HK-2 (cell line): ENCODE results near the gene SMARCAL1.

Experiments
- DNase-seq: peaks from one replicate; pipeline ENCODE4 v3.0.0-alpha.2; 2018; ENCODE audit not compliant: unreplicated experiment

SMARCAL1 gene

DNA sequence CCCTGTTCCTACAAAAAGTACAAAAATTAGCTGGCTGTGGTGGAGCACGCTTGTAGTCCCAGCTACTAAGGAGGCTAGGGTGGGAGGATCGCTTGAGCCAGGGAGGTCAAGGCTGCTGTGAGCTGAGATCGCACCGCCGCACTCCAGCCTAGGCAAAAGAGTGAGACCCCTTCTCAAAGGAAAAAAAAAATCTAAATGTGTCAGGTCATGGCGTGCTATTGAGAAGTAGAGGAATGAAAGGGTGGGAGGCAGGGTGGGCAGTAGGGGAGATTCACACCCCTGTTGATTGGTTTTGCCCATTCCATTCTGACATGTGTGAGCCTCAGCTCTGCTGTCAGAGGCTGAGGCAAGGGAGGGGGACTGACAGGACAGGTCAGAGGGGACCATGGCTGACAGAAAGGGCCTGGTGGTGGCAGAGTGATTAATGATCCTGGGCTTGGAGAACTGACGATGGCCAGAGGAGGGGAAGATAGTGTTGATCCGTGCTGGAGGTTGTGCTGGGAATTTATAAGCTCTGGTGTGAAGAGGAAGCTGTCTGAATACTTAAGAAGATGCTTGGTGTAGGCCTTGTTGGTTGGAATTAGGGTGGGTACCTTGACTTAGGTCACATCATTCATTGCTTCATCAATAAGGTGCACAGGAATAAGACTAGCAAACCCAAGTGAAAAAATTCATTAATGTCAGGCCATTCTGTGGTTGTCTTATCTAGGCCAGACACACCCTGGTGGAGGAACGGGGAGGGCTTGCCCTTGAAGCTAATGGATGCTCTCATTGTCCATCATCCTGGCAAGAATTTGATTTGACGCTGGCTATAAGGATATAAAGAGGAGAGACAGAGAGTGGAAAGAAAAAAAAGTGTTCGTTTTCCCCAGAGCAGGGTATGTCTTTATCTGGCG is 19.1 kb upstream of the SMARCAL1 start:
- DNase-seq = no peak

DNA sequence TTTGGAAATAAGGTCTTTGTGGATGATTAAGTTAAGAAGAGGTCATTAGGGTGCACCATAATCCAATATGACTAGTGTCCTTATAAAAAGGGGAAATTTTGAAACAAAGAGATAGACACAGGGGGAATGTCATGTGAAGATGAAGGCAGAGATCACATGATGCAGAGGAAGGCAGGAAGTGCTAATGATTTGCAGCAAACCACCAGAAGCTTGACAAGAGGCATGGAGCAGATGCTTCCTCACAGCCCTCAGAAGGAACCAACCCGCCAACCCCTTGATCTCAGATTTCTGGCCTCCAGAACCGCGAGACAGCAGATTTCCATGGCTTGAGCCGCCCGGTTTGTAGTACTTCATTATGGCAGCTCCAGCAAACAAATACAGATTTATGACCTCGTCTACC is 17.4 kb upstream of the SMARCAL1 start:
- DNase-seq = no peak

DNA sequence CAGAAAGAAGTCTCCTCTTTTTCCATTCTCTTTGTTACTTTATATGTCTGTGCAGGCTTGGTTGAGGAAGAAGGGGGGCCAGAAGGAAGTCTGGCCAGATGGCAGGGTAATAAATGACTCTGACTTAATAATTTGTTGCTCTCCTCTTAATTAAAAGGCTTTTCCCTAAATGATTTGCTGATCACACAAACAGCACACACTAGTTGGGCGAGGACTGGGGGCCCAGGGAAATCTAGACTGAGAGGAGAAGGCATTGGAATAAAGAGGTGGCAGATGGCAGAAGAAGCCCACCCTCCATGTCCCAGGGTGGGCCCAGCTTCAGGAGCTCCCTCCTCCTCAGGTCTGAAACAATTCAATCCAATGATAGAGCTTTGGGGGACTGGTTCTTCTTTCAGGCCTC is 12.7 kb upstream of the SMARCAL1 start:
- no peak for DNase-seq

DNA sequence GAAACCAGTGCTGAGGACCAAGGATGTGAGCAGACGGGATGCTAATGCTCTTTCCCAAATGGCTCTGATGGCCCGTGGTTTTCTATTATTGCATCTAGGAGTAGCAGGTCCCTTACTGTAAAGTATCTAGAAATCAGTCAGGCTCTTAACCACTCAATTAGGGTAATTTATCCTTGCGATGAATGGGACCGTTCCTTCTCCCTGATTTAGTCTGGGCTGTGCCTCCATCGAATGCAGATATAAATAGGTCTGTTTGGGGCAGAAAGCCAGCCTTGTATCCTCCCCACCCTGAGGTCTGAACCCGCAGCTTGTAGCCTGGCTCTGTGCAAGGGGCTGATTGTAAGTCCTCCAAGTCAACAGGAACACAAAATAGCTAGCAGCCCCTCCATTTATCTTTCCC is 9.5 kb upstream of the SMARCAL1 start:
- no peak for DNase-seq

DNA sequence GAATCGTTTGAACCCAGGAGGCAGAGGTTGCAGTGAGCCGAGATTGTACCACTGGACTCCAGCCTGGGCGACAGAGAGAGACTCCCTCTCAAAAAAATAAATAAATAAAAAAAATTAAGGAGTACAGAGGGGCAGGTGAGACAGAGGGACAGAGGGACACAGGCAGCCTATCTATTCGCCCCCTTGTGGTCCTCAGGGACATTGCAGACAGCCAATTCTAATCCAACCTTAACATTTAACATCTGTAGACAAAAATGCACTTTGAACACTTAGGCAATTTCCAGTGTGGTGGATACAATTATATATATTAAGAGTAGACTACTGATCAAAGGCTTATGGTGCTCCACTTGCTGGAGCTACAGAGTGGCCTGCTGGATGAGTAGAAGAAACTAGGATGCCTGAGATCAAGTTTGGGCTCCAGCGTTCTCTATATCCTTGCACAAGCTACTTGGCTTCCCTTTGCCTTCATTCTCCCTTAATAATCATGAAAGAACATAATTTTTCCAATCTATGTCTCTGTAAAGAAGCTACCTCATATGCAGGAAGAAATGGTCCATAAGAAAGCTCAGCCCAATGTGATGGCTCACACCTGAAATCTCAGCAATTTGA is 8.2 kb upstream of the SMARCAL1 start:
- DNase-seq = peak; percentile 30

DNA sequence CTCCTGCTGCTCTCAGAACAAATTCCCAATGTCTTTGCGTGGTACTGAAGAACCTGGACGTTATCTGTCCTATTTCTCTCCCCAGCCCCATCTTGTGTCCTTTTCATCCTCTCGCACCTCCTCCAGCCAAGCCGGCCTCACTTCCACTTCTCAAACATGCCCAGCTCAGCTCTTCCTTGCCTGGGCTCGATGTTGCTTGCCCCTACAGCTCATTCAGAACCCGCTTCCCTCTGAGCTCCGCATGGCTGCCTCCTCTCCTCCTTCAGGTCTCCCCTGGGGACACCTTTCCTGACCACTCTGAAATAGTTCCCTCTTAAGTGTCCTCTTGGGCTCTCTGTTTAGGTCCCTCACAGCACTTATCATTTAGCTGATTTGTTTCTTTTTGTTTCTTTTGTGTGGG is 6.7 kb upstream of the SMARCAL1 start:
- no peak for DNase-seq

DNA sequence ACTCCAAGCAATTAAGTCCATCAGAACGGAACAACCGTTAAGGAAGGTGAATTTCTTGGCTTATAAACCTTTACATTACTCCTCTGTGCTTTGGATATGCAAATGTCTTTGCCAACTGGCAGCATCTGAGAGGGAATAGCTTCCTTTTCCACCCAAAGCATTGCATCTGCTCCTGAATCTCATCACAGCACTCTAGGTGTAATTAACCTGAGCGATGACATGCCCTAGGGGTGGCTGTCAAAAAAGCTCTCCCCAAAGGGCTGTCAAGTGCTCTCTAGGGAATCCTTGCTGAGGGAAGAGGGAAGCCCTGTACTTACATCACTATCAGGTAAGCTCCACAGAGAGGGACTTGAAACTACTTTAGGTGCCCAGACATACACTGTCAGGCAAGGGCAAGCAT is 5.5 kb upstream of the SMARCAL1 start:
- no peak for DNase-seq

DNA sequence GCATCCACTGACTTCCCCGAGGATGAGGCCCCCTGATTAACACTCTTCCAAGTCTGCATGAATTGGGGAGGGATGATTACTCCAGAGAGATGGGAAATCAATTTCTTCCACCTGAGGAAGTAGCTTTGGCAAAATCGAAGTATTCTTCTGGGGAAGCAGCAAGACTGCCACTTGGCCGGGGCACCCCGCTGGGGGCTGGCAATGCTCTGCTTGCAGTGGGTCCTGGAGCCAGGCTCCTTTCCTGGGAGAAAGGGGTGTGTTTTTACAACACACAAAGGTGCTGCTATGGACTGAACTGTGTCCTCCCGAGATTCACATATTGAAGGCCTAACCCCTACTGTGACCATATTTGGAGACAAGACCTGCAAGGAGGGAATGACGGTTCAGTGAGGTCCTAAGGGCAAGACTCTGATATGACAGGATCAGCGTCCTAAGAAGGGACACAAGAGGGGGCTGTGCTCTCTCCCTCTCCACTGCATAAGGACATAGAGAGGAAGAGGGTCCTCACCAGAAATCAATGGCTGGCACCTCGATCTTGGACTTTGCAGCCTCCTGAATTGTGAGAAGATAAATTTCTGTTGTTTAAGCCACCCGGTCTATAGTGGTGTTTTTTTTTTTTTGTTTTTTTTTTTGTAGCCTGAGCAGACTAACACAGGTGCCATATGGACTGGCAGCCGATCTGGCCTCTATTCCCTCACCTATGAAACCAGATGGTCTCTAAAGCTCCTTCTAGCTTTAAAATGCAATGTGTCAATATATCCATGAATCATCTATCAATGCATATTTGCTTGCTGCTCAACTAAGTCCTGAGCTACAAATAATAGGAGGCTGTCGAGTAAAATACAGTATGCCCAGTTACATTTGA is 3.6 kb upstream of the SMARCAL1 start:
- no peak for DNase-seq

DNA sequence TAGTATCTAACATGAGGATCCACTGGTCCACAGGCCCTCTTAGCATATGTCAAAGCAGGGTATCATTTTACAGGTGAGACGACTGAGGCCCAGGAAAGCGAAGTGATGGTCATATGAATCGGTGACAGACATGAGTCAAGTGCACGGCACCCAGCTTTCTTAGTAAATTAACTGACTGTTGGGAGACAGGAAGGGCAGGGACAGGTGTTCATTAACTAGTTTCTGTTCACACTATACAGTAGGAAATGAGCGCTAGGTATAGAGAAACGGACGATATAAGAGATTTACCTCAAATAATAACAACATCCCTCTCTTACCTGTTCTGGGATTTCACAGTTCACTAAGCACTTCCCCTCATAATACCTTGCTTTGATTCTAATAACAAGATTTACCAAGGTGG is 1.7 kb upstream of the SMARCAL1 start:
- no peak for DNase-seq

DNA sequence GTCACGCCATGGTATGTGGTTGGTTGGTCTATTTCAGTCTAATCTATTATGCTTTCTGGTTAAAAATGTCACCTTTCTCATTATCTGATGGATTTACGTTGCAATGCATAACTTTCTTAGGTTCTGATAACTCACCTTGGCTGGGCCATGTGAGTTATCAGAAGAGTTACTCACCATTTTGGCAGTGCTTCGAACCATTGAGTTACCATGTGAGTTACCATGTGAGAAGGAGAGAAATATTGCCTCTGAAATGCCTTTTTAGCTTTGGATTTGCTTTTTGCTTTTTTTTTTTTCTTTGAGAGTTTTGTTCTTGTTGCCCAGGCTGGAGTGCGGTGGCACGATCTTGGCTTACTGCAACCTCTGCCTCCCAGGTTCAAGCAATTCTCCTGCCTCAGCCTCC is 1.6 kb downstream of the SMARCAL1 start:
- DNase-seq = no peak

DNA sequence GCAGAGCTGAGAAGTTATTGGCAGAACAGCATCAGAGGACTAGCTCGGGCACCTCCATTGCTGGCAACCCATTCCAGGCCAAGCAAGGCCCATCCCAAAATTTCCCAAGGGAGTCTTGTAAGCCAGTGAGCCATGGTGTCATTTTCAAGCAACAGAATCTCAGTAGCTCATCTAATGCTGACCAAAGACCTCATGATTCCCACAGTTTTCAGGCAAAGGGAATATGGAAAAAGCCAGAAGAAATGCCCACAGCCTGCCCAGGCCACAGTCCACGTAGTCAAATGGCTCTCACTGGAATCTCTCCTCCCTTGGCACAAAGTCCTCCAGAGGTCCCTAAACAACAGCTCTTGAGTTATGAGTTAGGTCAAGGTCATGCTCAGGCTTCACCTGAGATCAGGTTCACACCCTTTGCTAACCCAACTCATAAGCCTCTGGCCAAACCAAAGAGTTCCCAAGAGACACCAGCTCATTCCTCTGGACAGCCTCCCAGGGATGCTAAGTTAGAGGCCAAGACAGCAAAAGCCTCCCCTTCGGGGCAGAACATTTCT is 2.6 kb downstream of the SMARCAL1 start:
- DNase-seq = no peak

DNA sequence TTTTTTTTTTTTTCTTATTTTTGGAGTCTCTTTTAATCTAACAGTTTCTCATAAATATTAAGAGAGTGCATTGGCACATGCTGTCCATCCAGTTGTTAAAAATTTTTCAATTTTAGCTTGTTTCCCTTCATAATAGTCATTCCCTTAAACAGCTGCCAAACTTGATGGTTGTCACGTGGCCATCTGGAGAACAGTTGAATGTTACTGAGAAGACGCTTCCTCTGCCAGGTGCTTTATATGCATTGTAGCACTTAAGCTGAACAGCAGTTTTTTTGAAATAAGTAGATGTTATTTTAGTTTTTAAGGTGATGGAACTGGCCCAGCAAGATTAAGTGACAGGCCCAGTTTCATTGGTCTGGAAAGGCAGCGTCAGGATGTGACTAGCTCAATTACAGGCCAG is 3.3 kb downstream of the SMARCAL1 start:
- no peak for DNase-seq

DNA sequence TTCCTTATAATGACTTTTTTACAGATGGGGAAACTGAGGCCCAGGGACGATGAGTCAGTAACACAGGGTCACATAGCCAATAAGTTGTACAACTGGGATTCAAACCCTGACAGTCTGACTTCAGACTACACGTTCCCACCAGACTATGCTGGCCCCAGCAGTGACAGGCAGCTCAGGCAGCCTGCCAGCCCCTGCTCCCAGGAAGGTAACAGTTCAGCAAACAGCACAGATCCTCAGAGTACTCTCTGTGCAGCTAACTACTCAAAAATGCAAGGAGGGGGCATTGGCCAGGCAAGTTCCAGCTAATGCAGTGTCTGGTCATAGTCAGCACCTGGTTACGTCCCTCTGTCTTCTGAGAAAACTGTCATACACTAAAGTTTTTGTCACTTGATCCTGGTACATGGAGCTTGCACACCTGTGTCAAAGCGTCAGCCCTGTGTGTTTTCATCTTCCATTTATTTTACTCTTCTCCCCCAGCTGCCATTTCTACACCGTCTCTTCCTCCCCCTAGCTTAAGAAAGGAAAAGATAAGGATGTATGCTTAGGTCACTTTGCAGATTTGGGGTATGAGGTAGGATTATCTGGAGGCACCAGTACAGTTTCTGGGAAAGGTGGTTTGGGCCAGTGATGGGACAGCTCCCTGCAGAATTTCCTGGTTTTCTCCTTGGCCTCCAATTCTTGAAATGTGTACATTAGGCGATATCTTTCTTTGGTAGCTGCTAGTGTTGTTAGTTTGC is 4.5 kb downstream of the SMARCAL1 start:
- no peak for DNase-seq

DNA sequence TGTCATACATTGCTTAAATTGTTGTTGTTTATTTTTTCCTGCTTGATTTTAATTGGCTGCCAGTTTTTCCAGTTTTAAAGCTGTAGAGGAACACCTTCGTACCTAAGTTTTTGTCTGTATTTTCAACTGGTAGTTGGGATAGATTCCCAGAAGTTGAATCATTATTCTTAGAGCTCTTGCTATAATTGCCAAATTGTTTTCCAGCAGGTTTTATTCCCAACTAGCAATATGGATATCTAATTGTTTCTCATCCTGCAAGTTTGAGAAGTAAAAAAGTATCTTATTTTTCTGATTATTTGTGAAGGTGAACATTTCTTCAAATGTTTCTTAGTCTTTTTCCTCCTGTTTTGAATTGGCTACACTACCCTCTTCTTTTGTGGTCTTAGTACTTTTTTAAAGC is 6.7 kb downstream of the SMARCAL1 start:
- DNase-seq = no peak

DNA sequence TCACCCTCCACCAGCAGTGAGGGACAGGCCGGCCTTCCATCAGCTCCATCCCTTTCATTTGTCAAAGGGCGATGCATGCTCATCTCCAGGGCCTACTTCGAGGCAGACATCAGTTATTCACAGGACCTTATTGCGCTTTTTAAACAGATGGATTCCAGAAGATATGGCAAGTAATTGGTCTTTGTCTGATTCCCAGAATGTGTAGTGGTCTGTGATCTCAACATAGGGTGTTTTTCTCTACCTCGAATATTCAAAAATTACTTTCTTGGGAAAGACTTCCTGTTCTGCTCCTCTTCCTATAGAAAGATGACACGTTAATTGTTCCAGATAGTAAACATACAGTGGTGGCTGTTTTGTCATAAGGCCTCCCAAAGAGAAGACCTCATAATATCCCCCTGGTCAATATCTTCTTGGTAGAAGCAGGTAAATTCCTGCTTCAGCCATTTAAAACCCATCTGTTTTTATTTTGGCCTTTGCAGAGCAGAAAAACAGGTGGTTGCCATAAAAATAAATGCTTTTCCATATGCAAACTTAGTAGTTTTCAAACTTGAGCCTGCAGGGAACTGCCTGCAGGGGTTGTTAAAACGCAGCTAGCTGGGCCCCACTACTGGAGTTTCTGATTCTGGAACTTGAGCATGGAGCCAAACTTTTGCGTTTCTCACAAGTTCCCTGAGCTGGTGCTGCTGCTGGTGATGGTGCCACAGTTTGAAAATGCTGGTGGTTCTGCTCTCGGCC is 8.2 kb downstream of the SMARCAL1 start:
- DNase-seq = no peak

DNA sequence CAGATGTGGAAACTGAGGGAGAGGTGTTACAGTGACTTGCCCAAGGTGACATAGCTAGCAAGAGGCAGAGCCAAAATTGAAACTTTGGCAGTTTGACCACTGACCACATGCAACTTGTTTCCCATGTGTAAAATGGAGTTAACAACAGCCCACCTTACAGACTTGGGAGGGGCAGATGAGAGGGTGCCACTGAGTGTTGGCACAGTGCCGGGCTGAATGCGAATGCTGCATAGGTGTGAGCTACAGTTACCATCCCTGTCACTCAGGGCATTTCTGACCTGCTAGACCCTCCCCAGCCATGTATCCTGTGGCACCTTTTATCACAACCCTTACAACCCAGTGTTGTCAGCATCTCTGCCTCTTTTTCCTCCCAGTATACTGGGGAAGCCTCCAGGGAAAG is 10.8 kb downstream of the SMARCAL1 start:
- DNase-seq = no peak

DNA sequence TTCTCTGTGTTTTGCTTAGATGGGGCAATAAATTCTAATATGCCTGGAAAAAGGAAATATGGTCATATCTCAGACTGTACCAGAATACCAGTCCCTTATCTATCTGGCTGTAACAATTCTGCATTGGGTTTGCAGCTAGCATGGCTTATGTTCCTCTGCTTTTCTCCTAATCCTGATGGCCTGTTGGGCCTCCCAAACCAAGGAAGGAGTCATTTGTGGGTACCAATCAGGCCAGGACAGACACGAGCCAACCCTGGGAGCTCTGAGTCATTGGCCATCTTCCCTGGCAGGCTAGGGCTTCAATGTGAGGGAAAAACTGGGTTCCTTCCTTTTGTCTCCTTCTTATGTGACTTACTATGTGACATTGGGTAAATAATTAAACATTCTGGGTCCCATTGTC is 12.0 kb downstream of the SMARCAL1 start:
- no peak for DNase-seq

DNA sequence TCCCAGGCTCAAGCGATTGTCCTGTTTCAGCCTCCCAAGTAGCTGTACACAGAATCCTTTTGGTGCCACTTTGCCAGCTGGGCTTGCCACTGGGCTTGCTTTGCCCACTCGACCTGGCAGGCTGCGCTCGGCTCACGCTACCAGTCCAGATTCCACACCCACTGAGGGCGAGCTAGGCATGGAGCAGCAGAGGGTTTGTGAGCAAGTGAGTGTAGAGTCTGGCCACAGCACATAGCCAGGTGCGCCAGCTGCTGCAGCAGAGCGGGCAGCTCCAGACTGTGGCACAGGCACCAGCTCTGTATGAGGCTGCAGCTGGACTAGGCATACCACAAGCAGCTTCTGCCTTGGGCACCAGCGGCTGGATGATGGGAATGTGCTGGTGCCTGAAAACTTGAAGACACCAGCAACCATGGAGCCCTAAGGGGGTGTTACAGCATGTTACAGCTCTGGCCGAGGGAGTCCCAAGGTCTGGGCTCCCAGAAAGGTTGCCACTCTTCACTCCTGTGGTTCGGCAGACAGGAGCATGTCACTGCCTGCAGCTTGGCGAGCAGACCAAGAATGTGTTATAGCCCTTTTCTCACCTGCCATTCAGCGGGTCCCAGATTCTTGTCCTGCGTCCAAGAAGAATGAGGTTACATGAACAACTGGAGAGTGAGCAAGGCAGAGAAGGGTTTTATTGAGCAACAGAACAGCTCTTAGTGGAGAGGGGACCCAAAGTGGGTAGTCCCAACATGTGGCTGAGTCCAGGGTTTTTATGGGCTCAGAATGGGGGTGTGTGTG is 12.9 kb downstream of the SMARCAL1 start:
- no peak for DNase-seq

DNA sequence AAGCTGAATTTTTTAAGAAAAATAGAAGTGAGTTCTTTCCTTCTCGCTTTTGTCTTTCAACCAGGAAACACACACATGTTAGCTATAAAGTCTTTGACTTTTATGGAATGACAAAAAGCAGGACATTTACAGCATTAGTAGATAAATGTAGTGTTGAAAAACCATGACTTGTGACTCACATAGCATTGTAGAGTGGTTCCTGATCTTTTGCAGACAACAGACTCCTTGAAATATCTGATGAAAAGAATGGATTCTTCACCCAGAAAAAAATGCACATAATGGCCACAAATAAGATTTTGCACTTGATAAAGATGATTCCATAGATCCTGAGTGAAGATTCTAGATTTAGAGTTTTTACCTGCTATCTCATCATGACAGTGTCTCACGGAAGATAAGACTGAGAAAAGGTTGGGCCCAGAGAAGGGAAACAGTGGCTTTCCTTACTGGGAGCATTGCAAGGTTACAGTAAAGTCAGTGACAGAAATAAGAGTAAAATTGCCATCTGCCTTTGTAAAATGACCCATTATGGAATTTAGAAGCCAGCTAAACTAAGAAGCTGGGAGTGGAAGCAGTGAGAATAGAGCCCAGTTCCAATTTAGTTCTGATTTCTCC is 14.0 kb downstream of the SMARCAL1 start:
- no peak for DNase-seq

DNA sequence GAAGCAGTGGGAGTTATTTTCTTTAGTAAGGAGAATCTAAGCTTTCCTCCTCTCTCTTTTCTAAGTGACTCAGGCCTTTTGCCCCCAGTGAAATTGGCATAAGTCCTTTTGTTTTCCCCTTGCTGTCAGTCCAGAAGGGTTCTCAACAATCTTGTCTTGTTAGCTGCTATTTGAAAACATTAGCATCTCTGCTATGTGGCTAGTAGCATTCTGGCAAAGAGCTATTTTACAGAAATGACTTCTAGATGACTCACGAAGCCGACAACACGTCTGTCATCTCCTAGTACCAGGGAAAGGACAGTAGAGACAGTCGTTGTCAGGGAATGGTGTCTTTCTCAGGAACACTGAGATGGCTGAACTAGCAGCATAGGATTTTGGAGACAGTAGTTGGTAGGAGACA is 14.7 kb downstream of the SMARCAL1 start:
- DNase-seq = peak; percentile 16
